LNCAP (cell line): Measurements from ENCODE around the gene LCN2.

ENCODE experiments used
- TF ChIP-seq, protein P1 (sequence below): fragments of 450-650 bp; IDR thresholded peaks from 2 replicates; pipeline ENCODE4 v1.5.1; 2017; ENCODE audit warnings: mild to moderate bottlenecking

Gene LCN2

DNA sequence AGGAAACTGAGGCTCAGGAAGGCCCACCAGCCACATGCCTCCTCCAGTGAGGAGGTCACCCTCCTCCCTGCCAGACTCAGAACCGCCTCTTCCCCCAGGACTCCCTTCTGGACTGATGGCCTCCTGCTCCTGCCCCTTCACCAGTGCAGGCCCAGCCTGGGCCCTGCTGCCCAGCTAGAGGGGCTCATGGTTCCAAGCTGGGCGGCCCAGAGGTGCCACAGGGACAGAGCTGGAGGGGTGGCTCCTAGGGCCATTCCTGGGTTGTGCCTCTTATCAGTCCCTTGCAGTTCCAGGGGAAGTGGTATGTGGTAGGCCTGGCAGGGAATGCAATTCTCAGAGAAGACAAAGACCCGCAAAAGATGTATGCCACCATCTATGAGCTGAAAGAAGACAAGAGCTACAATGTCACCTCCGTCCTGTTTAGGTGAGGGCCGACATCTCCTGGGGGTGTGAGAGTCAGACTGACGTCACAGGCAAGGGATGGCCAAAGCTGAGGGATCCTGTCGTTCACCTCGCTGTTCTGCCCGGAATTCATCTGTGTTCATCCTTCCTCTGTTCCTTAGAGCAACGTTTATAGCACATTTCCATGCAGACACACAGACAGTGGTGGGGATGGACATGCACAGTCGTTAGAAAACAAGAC is 819 bp downstream of the LCN2 start:
- TF ChIP-seq, protein P1, sequence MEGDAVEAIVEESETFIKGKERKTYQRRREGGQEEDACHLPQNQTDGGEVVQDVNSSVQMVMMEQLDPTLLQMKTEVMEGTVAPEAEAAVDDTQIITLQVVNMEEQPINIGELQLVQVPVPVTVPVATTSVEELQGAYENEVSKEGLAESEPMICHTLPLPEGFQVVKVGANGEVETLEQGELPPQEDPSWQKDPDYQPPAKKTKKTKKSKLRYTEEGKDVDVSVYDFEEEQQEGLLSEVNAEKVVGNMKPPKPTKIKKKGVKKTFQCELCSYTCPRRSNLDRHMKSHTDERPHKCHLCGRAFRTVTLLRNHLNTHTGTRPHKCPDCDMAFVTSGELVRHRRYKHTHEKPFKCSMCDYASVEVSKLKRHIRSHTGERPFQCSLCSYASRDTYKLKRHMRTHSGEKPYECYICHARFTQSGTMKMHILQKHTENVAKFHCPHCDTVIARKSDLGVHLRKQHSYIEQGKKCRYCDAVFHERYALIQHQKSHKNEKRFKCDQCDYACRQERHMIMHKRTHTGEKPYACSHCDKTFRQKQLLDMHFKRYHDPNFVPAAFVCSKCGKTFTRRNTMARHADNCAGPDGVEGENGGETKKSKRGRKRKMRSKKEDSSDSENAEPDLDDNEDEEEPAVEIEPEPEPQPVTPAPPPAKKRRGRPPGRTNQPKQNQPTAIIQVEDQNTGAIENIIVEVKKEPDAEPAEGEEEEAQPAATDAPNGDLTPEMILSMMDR = no peak

DNA sequence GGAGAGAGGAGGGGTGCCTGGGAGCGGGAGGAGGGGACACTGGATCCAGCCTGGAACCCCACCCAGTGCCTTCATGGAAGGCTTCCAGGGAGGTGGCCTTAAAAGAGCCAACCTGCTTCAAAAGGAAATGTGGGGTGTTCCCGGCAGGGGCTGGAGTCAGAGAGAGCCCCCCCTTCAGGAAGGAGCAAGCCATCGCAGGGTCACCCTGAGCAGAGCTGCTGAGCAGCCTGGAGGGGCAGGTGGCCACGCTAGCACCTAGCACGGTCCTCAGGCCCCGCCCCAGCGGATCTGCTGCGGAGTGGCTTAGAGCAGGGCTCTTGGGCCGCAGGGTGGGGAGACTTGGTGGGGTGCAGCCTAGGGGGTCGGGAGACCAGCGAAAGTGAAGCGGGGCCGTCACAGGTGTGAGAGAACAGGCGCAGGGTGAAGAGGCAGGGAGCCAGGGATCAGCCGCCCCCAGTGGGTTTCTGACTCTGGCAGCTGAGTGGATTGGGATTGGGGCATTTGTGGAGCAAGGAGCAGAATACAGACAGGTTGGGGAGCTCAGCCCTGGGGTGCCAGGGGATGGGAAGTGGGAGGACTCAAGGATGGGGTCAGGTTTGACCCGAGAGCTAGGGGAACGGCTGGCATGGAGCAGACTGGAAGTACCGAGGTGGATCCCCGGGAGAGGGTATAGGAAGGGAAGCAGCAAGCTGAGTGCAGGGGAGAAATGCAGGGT is 1.5 kb downstream of the LCN2 start:
- TF ChIP-seq, protein P1 = no peak

DNA sequence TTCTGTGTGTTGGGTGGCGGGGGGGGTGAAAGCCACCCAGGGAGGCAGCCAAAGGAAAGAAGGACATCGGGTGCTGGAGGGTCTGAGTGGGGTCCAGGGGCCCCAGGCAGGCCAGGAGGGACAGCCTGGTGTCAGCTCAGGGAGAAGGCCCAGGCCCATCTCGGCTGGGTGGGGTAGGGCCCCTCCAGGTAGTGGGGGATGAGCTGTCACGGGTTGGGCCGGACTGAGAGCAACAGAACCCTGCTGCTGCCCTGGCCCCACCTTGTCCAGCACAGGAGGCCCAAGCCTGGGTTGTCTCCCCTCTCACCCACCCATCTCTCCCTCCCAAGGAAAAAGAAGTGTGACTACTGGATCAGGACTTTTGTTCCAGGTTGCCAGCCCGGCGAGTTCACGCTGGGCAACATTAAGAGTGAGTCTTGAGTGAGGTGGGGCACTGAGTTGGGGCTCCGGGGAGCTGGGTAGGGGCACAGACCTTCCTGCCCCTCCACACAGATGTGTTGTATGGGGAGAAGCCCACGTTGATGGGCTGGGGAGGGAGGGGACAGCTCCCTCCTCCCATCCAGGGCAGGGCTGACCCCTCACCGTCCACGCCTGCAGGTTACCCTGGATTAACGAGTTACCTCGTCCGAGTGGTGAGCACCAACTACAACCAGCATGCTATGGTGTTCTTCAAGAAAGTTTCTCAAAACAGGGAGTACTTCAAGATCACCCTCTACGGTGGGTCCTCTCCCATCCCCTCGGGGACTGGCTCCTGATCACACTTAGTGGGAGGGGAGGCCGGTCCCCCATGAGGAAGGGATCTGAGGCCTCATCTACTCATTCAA is 2.3 kb downstream of the LCN2 start:
- TF ChIP-seq, protein P1 = no peak

DNA sequence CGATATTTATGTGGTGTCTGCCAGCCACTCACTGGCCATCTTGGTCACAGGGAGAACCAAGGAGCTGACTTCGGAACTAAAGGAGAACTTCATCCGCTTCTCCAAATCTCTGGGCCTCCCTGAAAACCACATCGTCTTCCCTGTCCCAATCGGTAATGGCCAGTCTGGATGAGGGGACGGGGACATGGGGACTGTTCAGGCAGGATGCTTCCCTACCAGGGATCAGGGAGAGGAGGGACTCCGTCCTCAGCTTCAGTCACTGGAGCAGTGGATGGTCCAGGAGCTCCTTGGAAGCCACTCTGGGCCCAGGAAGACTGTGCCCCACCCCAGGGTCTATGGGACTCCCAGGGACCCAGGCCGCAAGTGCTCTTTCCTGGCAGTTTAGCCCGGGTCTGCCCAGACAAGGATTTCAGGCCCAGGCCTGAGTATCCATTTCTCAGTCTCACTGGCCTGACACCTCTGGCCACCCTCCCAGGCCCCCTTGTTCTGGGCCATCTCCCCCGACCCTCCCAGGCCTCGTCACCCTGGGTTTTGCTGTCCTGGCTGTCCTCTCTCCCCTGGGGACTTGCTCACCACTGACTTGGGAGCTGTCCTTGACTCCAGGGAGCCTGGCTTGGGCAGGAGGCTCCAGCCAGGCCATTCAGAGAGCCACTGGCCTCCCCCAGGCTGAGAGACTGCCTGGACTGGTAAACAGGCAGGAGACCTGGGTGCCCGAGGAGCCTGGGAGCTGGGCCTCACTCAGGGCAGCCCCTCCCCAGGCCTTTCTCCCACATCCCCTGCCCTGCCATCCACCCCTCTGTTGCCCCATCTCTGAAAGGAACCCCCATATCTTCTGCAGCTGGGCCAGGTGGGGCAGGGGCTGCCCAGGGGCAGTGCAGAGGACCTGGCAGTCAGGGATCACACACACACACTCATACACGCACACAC is 3.1 kb downstream of the LCN2 start:
- TF ChIP-seq, protein P1 = no peak

DNA sequence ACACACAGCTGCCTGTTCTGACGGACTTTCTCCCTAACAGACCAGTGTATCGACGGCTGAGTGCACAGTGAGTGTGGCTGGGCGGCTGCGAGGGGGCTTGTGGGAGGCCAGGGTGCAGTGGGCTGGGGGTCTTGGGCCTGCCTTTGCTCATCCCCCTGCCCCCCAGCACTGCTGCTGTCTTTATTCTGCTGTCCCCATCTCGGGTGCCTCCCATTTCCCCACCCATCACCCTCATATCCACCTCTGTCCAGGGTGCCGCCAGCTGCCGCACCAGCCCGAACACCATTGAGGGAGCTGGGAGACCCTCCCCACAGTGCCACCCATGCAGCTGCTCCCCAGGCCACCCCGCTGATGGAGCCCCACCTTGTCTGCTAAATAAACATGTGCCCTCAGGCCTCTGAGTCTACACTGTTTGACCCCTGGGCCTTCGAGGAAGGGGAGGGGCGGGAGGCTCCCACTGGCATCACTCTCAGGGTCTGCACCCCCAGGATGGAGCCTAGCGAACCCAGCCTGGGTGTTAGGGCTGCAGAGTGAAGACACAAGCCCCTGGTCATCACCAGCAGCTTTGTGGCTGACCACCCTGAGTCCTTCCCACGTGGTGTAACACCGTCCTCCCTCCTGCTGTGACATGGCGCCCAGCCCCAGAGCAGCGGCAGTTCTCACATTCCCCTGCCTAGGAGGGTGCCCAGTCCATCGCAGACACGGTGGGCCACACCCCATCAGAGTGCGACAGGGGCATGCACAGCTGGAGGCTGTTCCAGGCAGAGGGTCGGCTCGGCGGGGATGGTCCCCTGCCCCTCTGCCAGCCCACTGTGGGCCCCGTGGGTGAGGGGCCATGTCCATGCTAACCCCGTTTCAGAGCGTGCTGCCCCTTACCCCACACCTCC is 4.0 kb downstream of the LCN2 start:
- TF ChIP-seq, protein P1 = no peak

DNA sequence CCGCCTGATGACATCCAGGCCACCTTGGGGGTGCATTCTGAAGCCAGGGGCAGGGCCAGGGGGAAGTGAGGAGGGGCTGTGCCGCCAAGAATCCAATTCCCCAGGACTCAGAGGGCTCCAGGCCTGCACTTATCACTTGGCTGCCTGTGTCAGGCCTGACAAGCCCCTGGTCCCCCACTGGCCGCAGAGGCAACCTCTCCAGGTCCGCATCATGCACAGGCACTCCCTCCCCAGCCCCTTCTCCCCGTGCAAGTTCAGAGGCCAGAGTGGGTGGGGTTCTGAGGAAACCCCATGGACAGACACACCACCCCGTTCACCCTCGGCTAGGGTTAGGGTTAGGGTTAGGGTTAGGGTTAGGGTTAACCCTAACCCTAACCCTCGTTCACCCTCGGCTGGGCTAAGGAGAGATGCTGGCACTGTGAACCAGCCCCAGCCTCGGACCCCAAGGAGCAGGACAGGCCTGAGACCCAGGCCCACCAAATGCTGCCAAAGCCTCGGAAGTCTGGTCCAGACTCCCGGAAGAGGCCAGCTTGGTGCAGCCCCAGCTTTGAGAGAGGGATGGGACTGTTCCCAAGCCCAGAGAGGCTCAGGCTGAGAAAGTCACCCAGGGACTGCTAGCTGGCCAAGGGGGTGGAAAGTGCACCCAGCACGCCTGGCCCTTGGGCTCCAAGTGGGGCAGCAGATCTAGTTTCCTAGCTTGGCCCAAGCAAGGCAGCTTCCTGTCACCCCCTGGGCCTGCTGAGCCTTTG is 4.9 kb downstream of the LCN2 start:
- TF ChIP-seq, protein P1 = no peak
